Stimulated activated CD8-positive, alpha-beta memory T cell treated with anti-CD3 and anti-CD28 coated beads, Interleukin-12 subunit alpha, Interleukin-12 subunit beta, amount 100 ng/mL, for 1 hour (primary cell): ENCODE data around the gene S100A13.
"Not testable (repeated sequence)": the region's sequence is repeated elsewhere in the genome, so short reads cannot be mapped to it uniquely, and the experiment has no call there.

Experiments
- DNase-seq: peaks from one replicate; pipeline ENCODE4 v3.0.0-alpha.2; 2020; ENCODE audit warnings: low read depth

S100A13 gene

GRCh38 chr1:153626904-153627714 lies at the start of gene S100A13:
Gene S100A13, minus strand, starts transcription at chr1:153627505. Its CDS starts 1,033 bp downstream, at chr1:153626472.
- DNase-seq = no peak

- no peak for DNase-seq
Measured at GRCh38 chr1:153673511-153673910, 46.2 kb upstream of the S100A13 start.

- DNase-seq = not testable (repeated sequence)
Measured at GRCh38 chr1:153671628-153672353, 44.5 kb upstream of the S100A13 start.

GRCh38 chr1:153670859-153671627 lies 43.7 kb upstream of the S100A13 start, which contains the start of gene ILF2:
Gene ILF2, minus strand, starts transcription at chr1:153670993. Its CDS starts 71 bp downstream, at chr1:153670922.
- DNase-seq = peak; percentile 95

- no peak for DNase-seq
Measured at GRCh38 chr1:153670257-153670858, 43.1 kb upstream of the S100A13 start.

- DNase-seq = no peak
Measured at GRCh38 chr1:153669606-153670005, 42.3 kb upstream of the S100A13 start.

GRCh38 chr1:153668672-153669071 lies 41.4 kb upstream of the S100A13 start:
- not testable (repeated sequence) for DNase-seq

GRCh38 chr1:153667439-153667838 lies 40.1 kb upstream of the S100A13 start:
- no peak for DNase-seq

GRCh38 chr1:153663211-153663610 lies 35.9 kb upstream of the S100A13 start:
- no peak for DNase-seq

- no peak for DNase-seq
Measured at GRCh38 chr1:153662269-153662668, 35.0 kb upstream of the S100A13 start.

- no peak for DNase-seq
Measured at GRCh38 chr1:153661111-153661708, 33.9 kb upstream of the S100A13 start.

GRCh38 chr1:153659656-153660055 lies 32.4 kb upstream of the S100A13 start:
- no peak for DNase-seq

- DNase-seq = no peak
Measured at GRCh38 chr1:153659175-153659534, 31.9 kb upstream of the S100A13 start.

GRCh38 chr1:153658400-153659174 lies 31.3 kb upstream of the S100A13 start, which contains the start of gene SNAPIN:
Gene SNAPIN, plus strand, starts transcription at chr1:153658703. Its CDS starts 41 bp downstream, at chr1:153658744.
- peak; percentile 75 for DNase-seq

- DNase-seq = no peak
Measured at GRCh38 chr1:153655333-153655732, 28.0 kb upstream of the S100A13 start.

GRCh38 chr1:153652805-153653500 lies 25.6 kb upstream of the S100A13 start:
- no peak for DNase-seq

- DNase-seq = no peak
Measured at GRCh38 chr1:153651771-153652170, 24.5 kb upstream of the S100A13 start.

GRCh38 chr1:153649863-153650235 lies 22.5 kb upstream of the S100A13 start:
- no peak for DNase-seq

- no peak for DNase-seq
Measured at GRCh38 chr1:153649137-153649862, 22.0 kb upstream of the S100A13 start.
